GM20431 (cell line): ENCODE results near the gene OR2T2.
"Not testable (repeated sequence)": the region's sequence is repeated elsewhere in the genome, so short reads cannot be mapped to it uniquely, and the experiment has no call there.

ENCODE experiments used
- in situ Hi-C: fragments of 300-500 bp; cut with MseI, MboI; formaldehyde crosslinking; loops from one replicate; pipeline ENCODE4 v1.15.0; 2020; ENCODE audit warnings: low sequenced_read_pairs; ENCODE audit not compliant: unreplicated experiment

Gene OR2T2

DNA sequence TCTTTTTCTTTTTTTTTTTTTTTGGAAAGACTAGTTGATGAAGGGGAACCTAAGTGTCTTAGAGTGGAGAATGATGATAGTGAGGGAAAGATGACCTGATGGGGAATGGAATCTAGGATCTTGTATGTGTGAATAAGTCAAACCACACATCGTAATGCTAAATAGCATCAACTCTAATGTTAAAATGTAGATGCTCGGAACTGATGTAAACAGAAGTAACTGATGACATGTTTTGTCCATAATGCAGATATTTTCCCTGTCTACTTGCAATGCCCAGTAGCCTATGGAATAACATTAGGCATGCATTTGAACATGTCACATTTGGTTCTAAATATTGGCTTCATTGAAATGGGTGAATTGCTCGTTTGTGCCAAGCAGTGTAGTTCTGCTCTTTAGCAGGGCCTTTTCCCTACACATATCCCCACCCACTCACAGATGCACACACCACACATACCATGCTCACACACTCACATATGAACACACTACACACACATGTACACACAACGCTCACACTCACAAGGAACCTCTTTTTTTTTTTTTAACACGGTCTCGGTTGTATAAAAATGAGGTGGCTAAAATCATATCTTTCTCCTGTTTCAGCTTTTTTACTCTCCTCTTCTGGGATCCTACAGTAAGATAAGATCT is 4.5 kb downstream of the OR2T2 start:
- in situ Hi-C loops: not testable (repeated sequence)

DNA sequence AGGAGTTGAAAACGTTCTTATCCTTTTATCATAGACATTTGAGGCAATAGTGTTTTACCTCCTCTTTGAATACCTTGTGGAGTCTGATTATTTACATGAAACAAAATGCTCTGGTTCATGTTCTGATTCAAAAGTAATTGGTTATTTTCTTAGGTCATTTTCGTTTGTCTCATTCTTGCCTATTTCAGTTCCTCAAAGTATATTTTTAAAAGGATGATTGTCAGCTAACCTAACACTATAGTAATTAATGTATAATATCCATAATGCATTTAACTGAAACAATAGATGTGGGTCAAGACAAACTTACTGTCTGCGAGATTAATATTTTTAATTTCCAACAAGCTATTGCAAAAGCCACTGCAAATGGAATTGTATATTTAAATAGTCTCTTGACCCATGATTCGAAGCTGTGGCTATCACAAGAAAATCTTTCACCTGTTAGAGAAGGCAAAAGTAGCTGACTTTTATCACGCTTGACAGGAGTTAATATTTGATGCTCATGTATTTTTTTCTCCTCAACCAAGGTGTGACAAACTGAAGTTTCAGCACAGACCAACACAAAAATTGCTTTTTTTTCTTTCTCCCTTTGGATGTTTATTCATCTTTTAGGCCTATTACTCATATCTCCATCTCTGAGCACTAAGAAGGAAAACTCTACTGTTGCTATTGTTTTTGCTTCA is 5.2 kb downstream of the OR2T2 start:
- in situ Hi-C loops: not testable (repeated sequence)

DNA sequence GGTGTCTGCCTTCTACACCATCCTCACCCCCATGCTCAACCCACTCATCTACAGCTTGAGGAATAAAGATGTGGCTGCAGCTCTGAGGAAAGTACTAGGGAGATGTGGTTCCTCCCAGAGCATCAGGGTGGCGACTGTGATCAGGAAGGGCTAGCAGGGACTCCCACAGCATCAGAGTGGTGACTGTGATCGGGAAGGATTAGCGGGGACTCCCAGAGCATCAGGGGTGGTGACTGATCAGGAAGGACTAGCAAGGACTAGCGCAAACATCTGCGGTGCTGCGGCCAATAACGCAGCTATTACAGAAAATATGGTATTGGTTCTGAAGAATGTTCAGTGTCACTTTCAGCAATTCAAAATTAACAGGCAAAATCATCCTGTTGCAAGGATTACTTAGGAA is 8.2 kb downstream of the OR2T2 start:
- in situ Hi-C loops: not testable (repeated sequence)

DNA sequence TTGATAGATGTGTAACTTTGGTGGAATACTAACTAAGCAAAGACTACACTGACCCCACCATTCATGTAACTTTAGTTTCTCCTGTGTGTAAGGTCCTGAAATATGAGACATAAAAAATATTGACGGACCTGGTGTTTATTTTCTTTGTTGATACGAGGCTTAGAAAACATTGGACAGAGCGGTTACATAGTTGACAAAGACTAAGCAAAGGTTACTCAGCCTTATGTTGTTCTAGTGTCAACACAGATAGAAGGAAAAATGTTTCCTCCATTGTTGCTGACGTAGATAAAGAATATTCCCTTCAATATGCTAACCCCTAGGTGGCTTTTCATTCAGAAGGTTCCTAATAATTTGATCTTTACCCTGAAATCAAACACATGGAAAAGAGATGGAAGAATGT is 9.6 kb downstream of the OR2T2 start:
- in situ Hi-C loops: not testable (repeated sequence)

DNA sequence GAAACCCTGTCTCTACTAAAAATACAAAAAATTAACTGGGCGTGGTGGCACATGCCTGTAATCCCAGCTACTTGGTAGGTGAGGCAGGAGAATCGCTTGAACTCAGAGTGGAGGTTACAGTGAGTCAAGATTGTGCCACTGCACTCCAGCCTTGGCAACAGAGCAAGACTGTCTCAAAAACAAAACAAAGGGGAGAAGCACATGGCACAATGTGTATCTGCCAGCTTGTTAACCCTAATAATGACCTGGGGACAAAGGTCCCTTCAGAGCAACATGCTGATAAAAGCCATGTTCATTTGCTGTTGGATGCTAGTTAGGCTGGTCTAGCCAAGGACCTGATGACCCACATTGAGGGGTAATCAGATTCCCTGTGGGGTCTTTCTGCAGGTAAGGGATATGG is 11.2 kb downstream of the OR2T2 start:
- in situ Hi-C loops: not testable (repeated sequence)

DNA sequence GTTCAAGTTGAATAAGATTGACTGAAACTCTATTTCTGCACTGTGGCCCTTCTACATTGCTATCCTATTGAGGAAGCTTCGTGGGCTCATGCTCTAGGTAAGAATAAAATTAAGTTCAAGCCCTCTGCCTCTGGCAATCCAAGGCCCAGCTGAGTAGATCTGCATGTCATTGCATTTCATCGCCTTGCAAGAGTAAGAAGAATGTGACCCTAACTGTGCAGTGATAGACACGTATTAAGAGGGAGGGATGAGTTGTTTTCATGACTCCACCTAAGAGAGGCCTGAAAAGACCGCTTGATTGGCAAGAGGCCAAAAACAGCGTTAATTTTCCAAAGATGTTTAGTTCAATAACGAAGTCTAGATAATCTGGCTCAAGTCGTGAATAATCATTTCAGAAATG is 13.7 kb downstream of the OR2T2 start:
- in situ Hi-C loops: not testable (repeated sequence)

DNA sequence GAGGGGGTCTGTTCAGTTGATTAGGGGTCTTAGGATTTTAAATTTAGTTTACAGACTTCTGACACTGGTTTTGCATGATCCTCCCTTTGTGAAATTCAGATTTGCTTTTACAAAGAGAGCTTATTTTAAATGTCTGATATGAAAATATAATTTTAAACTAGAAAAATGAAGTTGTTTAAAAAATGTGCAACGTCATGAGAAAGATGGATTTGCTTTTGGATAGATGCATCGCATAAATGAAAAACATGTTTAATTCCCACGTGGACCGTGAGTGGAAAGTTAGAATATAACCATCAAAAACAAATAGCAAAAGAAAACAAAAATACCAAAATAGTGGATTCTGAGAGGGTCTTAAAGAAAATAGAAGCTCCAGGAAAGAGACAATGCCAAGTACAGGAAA is 25.7 kb downstream of the OR2T2 start:
- in situ Hi-C loops: no loop called here

DNA sequence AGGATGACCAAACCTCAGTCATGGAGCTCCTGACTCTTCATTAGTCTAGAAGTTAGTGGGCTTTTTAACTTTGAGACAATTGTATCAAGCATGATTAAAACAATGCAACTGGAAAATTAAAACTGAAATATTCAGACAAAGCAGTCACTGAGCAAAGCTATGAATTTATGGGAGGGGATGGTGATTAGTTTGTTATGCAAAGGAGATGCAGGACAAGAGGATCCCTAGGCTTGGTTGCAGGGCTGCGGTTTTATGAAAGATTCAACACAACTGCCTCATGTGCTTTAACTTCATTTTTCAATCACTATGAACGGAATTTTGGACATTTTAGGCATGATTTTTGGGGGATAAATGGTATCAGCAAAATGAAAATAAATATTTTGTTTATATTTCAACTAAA is 26.7 kb downstream of the OR2T2 start:
- in situ Hi-C loops: not testable (repeated sequence)

DNA sequence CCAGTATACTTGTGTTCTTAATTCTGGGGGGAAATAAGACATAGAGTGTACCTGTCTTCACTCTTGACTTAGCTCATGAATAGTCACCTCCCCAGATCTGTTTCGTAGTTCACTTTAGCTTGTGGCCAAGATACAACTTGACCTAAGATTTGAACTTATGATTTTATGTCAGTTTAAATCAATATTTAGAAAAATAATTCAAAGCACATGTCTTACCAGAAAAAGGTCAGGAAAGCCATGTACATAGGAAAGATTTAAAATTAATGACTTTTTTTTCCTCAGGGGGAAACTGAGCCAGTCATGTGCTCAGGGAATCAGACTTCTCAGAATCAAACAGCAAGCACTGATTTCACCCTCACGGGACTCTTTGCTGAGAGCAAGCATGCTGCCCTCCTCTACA is 27.6 kb downstream of the OR2T2 start, which contains the start of gene OR2T3:
Gene OR2T3, plus strand, starts transcription at position 301 of the 400 bp plus-strand sequence. Its CDS starts 0 bp downstream, at position 301.
- in situ Hi-C loops: not testable (repeated sequence)

DNA sequence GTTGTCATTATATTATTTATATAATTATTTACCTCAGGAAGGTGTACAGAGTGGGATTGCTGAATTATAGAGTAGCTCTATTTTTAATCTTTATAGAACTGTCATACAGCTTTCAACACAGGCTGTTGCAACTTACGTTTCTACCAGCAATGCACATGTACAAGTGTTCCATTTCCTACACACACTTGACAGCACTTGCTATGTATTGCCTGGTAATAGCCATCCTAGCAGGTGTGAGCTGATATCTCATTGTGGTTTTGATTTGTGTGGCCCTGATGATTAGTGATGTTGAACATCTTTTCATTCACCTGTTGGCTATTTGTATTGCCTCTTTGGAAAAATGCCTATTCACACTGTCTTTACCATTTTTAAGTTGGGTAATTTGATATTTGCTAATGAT is 30.2 kb downstream of the OR2T2 start:
- in situ Hi-C loops: not testable (repeated sequence)

DNA sequence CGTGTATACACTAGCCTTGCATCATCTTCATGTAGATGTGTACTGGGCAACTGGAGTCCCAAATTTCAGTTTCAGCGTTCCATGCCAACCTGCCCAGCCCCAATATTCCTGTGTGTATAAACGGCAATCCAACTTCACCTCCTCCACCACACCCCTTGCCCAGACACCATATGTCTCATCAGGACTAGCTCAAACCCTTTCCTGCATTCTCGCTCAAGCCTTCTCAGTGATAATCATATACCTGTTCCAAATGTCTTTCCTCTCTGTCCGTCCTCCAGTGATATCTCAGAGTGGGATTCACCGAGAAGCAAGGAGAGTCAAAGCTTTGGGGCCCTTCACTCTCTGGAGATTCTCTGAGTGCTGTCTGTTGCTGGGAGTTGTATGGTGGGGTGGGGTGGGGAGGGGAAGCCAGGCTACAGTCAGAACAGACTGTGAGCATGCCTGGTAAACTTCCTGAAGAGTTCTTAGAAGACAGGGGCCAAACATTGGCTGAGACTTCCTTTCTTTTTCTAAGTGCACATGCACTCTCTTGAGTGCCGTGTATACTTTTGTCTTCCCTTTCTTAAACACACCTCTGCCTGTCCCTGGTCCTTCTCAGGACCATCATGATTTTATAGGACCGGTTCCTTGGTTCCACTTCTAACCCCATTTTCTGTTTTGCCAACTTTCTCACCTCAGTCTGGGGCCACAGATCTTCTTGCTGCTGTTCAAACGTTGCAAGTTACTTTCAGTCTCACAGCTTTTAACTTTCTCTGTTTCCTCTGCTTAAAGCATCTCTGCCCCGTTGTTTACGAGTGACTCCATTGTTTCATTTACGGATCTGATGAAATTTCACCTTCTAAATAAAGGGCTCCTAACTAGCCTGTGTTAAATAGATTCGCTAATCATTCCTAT is 36.5 kb downstream of the OR2T2 start:
- in situ Hi-C loops: not testable (repeated sequence)

DNA sequence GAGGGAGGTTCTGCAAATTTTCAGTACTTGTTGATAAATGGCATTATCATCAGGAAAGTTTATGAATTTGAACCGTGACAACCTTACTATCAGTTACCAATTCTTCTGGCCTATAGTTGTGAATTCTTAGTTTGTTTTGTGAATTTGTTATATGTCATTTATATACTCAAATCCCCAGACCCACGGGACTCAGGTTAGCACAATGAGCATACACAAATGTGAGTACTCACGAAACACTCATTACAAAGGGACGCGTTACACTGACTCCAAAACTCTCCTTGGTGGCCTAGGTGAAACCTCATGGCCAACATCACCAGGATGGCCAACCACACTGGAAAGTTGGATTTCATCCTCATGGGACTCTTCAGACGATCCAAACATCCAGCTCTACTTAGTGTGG is 42.9 kb downstream of the OR2T2 start, which contains the start of gene OR2T5:
Gene OR2T5, plus strand, starts transcription at position 301 of the 400 bp plus-strand sequence. Its CDS starts 0 bp downstream, at position 301.
- in situ Hi-C loops: not testable (repeated sequence)

DNA sequence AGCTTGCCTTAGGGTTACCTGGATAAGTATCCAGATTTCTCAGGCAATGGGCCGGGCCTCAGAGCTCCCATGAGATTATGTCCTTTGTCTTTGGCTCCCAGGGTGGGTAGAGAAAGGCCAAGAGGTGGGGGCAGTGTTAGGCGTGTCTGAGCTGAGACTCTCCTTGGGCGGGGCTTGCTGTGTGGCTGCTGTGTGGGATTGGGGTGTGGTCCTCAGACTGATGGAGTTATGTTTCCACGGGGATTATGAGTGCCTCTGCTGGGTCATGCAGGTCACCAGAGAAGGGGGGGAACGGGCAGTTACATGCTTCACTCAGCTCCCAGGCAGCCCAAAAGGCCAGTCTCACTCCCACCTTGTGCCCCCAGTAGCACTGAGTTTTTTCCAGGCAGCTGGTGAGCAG is 51.2 kb downstream of the OR2T2 start:
- in situ Hi-C loops: not testable (repeated sequence)

DNA sequence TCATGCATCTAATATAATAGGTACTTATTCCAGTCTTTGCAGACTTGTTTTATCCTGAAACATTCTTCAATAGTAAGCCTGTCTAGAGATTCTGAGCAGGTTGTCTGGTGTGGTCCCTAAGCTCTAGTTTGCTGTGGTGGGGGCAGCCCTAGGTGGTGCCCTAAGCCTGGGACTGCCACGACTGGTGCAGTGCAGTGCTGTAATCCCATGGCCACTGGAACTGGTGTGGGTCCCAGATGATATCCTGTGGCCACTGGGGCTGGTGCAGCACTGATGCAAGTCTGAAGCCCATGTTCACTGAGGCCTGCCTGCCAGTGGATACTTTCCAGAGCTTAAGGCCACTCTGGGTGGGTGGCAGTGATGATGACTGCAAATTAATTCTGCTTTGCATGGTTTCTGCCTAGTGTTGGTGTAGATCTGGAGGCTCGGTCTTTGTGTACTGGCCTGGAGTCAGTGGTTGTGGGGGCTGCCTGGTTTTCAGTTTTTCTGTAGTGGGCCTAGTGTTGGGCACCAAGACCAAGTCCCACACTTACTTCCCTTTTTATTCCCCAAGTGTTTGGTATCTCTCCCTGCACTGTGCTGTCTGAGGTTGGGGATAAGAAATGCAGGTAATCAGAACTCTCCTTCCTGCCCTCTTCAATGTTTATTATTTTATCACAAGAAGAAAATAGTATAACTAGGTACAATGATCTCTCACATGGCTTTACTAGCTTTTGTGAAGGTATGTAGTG is 55.0 kb downstream of the OR2T2 start:
- in situ Hi-C loops: not testable (repeated sequence)
